LoVo (cell line): ENCODE measurements around the gene COPS6.

ENCODE experiments used
- DNase-seq: peaks from one replicate; pipeline ENCODE4 v3.0.0-alpha.2; 2016; ENCODE audit warnings: low spot score

The COPS6 gene

DNA sequence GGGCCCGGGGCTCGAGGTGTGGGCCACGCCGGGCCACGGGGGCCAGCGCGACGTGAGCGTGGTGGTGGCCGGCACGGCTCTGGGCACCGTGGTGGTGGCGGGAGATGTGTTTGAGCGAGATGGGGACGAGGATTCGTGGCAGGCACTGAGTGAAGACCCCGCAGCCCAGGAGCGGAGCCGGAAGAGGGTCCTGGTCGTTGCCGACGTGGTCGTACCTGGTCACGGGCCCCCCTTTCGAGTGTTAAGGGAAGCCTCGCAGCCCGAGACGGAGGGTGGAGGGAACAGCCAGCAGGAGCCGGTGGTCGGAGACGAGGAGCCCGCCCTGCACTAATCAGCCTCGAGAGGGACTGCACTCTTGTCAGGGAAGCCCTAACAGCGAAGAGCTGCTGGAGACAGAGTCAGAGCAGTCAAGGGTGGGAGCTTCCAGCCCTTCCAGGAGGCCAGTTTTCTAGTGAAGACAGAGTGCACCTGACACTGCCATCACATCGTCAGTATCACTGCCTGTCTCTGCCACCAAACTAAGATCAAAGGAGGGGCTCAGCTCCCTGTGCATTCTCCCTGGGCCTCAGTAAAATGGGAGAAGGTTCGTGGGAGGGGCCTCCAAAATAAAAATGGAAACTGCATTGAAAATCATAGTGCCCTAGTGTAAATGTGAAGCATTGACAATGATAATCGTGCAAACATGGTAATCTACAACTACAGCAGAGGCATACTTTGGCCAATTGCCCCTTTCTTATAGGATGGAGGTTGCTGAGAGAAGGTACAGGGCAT, 39.3 kb downstream of the COPS6 start:
- no peak for DNase-seq

DNA sequence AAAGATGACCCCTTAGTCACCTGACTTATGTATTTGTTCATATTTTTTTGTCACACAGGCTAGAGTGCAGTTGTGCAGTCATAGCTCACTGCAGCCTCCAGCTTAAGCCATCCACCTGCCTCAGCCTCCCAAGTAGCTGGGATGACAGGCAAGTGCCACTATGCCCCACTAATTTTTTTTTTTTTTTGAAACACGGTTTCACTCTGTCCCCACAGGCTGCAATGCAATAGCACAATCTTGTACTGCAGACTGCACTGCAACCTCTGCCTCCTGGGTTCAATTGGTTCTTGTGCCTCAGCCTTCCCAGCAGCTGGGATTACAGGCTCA, 39.8 kb downstream of the COPS6 start:
- no peak for DNase-seq

DNA sequence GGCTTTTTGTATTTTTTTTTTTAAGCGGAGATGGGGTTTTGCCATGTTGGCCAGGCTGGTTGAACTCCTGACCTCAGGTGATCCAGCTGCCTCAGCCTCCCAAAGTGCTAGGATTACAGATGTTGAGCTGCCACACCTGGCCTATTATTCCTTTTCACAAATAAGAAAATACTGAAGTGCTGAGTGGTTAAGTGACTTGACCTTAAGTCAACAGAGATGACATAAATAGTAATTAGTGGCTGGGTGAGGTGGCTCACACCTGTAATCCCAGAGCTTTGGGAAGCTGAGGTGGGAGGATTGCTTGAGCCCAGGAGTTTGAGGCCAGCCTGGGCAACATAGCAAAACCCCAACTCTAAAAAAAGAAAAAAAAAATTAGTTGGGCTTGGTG, 41.4 kb downstream of the COPS6 start:
- DNase-seq: peak; percentile 33

DNA sequence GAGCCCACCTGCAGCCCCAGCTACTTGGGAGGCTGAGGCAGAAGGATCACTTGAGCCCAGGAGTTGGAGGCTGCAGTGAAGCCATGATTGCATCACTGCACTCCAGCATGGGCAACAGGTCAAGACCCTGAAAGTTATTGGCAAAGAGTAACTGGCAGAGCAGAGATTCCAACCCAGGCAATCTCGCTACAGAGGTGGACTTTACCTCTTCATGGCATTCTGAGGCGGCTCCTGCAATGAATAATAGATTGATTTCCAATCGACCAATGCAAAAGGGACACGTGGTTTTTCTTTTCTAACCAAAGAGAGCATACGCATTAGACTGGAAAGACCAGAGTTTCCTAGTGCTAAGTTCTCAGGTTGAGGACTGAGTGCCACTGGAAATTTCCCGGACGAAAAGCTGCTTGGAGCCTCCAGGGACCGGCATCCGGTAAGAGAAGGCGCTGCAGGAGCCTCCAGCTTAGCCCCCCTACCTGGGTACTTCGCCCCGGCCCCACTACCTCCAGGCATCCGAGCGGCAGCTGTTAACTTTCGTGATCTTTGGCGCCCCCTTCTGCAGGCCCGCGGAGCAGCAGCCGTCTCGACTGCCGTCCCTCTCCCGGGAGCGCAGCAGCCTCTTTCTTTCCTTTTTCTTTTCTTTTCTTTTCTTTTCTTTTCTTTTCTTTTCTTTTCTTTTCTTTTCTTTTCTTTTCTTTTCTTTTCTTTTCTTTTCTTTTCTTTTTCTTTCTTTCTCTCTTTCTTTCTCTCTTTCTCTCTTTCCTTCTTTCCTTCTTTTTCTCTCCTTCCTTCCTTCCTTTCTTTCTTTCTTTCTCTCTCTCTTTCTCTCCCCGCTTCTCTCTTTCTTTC, 42.1 kb downstream of the COPS6 start:
- DNase-seq: peak; percentile 70

DNA sequence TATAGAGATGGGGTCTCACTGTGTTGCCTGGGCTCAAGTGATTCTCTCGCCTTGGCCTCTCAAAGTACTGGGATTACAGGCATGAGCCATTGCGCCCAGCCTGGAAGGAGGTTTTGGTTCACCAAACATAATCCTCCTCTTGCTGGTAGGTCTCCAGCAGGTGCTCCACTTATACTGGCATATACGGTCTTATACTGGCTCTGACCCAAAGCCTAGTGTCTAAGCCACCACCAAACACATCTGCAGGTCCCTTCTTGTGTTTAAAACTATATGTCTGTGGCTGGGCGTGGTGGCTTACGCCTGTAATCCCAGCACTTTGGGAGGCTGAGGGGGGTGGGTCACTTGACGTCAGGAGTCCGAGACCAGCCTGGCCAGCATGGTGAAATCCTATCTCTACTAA, 43.4 kb downstream of the COPS6 start:
- DNase-seq: no peak

DNA sequence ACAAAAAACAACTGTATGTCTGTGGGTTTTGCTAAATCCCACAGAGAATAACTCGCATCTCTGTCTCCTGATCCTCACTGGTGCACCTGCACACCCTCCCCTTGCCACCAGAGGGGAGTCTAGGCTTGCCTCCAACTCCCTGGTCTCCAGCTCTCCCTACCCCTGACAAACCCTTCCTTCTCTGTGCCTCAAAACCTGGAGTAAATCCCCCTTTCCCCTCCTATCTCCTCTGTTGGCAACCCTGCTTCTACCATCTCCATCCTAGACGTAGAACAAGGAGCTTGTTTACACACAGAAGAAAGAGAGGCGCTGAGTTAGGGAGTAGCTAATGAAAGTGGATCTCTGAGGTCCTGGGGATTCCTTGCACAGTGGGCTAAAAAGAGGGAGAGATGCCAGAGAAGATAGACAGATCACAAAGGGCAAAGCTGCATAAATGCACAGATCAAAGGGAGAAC, 44.0 kb downstream of the COPS6 start:
- DNase-seq: peak; percentile 62

DNA sequence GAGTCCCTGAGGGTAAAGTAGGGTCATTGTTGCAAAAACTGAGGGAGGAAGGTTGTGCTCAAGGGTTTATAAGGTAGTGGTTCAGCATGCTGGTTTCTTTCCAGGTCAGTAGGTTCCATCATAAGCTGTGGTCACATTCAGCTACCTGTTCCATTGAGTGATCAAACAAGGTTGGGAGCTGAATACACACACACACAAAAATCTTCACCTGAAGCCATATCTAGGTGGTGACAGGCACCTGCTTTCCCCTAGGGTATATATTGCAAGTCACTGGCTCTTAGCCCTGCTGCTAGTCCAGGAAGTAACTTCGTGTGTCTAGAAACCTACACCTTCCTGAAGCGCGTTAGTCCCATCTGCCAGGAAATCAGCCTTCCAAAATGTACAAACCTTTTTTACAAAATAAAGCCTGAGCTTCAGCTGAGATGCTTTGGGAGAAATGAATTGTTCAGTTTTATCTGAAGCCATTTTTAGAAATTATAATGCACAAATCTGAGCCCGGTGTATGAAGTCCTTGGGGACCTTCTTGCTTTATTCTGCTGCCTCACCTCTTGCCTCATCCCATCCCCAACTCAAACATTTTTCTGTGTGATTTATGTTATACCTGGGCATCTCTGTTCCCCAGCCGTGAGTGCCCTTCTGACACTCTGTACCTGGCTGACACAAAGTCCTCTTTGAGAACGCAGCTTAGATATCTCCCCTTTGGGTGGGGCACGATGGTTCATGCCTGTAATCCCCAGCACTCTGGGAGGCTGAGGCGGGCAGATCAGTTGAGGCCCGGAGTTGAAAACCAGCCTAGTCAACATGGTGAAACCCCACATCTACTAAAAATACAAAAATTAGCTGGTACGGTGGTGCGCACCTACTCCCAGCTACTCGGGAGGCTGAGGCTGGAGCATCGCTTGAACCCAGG, 49.3 kb downstream of the COPS6 start:
- DNase-seq: no peak

DNA sequence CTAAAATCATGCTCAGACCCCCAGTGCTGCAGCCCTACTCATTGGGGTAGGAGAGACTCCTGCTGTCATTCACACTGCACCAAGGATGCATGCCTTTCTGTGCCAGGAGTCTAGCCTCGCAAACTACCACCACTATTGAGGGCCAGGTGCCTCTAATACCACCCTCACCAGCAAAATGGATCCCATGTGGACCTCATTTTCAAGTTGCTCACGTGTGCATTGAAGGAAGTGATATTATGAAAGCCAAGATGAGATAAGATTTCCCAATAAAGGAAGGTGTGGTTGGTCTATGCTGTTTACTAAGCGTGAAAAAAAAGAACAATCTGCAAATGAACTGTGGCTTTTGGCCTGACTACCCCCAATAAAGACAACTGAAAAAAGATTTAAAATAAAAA, 52.8 kb downstream of the COPS6 start:
- DNase-seq: no peak
